Stimulated activated CD4-positive, alpha-beta T cell treated with anti-CD3 and anti-CD28 coated beads, TNF-alpha, amount 100 ng/mL, for 4 hours (primary cell): Measurements from ENCODE around the gene KBTBD12.
"Not testable (repeated sequence)": the region's sequence is repeated elsewhere in the genome, so short reads cannot be mapped to it uniquely, and the experiment has no call there.

Experiments
- DNase-seq, 3 experiments: peaks; one replicate each; pipeline ENCODE4 v3.0.0-alpha.2; 2020; ENCODE audit warnings: low read depth in 3 of 3

Gene KBTBD12, protein sequence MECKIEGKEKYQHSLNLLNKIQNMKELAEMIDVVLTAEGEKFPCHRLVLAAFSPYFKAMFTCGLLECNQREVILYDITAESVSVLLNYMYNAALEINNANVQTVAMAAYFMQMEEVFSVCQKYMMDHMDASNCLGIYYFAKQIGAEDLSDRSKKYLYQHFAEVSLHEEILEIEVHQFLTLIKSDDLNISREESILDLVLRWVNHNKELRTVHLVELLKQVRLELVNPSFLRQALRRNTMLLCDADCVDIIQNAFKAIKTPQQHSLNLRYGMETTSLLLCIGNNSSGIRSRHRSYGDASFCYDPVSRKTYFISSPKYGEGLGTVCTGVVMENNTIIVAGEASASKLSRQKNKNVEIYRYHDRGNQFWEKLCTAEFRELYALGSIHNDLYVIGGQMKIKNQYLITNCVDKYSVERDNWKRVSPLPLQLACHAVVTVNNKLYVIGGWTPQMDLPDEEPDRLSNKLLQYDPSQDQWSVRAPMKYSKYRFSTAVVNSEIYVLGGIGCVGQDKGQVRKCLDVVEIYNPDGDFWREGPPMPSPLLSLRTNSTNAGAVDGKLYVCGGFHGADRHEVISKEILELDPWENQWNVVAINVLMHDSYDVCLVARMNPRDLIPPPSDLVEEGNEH

DNA sequence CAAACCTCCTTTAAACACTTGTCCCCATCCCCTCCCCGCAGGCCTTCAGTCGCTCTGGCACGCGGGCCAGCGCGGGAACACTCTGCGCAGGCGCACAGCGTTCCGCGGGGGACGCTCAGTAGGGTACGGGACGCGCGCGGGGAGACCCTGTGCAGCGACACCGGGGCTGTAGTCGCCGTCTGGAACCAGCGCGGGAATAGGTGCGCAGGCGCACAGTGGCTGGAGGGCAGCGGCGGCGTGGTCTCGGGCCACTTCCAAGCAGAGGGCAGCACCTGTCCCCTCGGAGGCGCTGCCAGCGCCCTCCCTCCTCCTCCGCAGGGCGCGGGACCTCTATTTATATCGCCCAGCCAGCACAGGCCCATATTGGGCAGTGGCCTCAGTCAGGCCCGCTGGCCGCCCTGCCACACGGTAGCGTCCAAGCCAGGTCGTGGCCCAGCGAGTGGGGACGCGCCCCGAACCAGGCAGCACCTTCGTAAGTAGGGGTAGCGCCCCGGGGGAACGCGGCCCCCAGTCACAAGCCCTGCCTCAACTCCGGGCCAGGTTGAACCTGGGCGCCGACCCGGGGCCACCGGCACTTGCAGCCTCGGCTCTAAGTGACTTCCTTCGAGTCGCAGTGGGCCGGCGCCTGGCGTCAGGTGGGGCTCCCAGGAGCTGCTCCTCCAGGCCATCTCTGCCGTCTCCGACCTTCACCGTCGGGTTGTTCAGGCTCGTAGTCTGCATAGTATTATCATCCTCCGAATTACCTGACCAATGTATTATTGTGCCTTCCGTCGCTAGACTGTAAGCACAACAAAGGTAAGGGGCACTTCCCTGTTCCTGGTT is at the start of gene KBTBD12:
TSS of gene KBTBD12 (plus strand) at position 118 of the 822 bp plus-strand sequence. CDS start 7,830 bp downstream, outside the sequence.
- no peak for DNase-seq

GRCh38 chr3:127865941-127866340 is 49.1 kb upstream of the KBTBD12 start:
- no peak for DNase-seq

DNA sequence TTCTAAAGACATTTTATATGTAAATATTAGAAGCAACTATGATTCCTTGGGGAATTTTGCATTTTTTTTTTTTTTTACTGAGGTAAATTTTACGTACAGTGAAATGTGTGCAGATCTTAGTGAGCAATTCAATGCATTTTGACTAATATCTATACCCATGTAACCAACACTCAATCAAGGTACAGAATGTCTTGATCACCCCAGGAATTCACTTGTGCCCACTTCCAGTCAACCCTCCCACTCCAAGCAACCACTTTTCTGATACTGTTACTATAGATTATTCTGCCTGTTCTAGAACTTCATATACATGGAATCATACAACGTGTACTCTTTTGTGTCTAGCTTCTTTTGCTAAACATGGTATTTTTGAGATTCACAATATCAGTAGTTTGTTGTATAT is 47.6 kb upstream of the KBTBD12 start:
- DNase-seq, result no peak

- DNase-seq, result no peak
Measured at GRCh38 chr3:127867986-127868385, 47.0 kb upstream of the KBTBD12 start.

DNA sequence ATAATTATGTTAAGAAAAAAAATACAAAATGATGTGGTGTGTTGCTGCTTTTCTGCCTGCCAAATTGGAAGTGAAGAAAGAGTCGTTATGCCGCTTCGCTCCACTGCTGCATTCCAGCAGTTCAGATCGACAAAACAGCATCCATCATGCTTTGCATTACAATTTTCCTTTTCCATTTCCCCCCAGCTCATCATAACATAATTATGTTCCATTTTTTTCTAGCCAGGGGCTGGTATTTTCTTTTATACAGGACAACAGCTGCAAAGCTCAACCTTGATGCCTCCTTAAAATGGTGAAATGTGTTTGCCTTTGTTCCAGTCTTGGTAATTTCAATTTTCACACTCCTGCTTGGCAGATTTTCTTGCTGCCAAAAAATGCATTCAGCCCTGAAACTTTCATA is 44.9 kb upstream of the KBTBD12 start:
- DNase-seq, result no peak

GRCh38 chr3:127874097-127874496 is 40.9 kb upstream of the KBTBD12 start:
- not testable (repeated sequence) for DNase-seq

DNA sequence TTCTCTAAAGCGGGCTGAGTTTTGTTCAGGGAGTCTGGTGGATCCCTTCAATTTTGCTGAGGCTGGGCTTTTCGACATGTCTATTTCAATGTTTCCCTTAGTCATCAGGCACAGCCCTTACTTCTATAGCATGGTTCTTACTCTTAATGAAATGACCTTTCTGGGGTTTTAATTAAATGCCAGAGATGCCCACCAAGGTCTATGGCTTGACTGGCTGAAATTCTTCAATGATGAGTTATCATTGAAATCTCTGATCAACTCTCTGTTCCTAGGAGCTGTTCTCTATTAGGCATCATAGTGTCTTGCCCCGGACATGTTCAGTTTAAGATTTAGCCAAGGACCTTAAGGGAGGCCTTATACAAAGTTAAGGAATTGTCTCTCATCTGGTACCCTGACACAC is 33.4 kb upstream of the KBTBD12 start:
- DNase-seq, result no peak

DNA sequence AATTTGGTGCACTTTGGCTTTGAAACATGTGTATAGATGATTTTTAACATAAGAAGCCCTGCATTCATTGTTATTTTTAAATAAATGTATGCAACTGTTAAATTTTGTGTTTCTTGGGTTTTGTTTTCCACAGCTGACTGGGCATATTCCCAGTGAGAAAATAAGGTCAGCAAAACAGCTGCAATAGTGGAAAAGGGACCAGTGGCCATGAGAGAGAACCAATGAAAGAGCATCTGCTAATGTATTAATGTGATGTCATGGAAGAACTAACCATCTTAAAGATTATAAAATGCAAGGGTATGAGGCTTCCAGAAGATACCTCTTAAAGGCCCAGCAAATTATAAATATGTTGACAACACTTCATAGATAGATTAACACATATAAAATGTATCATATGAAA is 31.0 kb upstream of the KBTBD12 start:
- no peak for DNase-seq

DNA sequence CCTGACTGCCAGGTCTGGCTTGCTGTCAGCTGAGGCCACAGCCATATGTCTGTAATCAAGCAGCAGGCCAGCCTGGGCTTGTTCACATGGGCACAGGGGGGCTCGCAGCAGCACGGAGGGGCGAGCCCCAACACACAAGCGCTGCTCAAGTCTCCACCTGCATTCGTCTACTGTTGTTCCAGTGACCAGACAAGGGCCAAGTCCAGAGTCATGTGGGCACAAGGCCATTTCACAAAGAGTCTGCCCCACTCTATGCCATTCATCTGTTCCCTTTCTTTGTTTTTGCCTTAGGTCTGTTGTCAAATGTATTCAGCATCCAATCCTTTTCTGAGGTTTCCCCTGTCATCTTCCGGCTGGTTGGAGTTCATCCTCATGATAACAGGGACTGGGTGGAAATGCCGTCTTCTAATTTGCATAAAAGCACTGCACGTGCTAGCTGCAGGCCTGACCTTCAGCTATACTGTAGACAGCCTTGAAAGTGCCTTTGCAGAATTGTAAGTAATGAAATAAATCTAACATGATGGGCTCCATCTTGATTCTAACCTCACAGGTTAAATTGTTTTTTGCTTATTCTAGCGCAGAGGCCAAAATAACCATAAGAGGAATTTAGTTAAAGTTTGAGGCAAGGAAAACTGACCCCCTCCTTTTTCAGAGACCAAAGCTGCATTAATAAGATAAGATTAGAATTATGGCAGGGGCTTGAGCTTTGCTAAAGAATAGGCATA is 28.6 kb upstream of the KBTBD12 start:
- no peak for DNase-seq

GRCh38 chr3:127886956-127887231 is 28.1 kb upstream of the KBTBD12 start:
- DNase-seq, result no peak

- no peak for DNase-seq
Measured at GRCh38 chr3:127887321-127887720, 27.7 kb upstream of the KBTBD12 start.

GRCh38 chr3:127888156-127888555 is 26.9 kb upstream of the KBTBD12 start:
- no peak for DNase-seq

GRCh38 chr3:127888564-127889107 is 26.4 kb upstream of the KBTBD12 start:
- DNase-seq, result no peak

- DNase-seq, result no peak
Measured at GRCh38 chr3:127889461-127889863, 25.6 kb upstream of the KBTBD12 start.

- no peak for DNase-seq
Measured at GRCh38 chr3:127889976-127890650, 24.9 kb upstream of the KBTBD12 start.

- DNase-seq, result not testable (repeated sequence)
Measured at GRCh38 chr3:127890651-127891290, 24.3 kb upstream of the KBTBD12 start.

DNA sequence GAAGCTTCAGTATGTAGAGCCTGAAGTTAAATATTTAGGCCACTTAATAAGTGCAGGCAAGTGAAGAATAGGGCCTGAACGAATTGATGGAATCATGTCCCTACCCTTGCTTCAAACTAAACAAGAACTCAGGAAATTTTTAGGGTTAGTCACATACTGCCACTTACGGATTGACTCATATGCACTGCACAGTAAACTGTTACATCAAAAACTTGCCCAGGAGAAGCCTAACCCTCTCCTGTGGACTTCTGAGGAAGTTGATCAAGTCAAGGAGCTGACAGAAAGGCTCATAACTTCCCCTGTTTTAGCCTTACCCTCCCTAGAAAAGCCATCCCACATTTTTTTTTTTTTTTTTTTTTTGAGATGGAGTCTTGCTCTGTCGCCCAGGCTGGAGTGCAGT is 20.6 kb upstream of the KBTBD12 start:
- DNase-seq, result no peak

GRCh38 chr3:127899200-127899599 is 15.8 kb upstream of the KBTBD12 start:
- no peak for DNase-seq

GRCh38 chr3:127899766-127900165 is 15.3 kb upstream of the KBTBD12 start:
- DNase-seq, result no peak

- DNase-seq, result no peak
Measured at GRCh38 chr3:127900536-127900935, 14.5 kb upstream of the KBTBD12 start.

DNA sequence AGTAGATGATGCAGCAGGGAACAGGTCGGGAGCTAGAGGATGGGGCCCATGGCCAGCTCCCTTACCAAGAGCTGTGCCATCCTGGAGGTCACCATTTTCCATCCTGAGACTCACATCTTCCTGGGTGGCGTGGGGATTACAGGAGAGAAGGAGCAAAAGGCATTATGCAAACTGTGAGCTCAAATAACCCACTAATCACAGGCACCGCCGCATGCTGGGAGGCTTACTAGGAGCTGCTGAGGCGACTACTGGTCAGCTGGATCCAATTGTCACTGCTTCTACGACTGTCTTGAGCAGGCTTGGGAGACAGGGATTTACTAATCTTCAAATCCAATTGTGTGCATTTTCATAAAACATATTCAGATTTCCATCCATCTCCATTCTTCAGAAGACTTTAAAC is 12.5 kb upstream of the KBTBD12 start:
- DNase-seq, result no peak
